ENCODE results near the gene FAM13A. TPM values are rescaled to one million over a fixed set of nuclear protein-coding genes. Genes with fewer than 3 reads are reported as not detected.

Gene FAM13A
- total and polyA plus RNA-seq, 2 of the 8 experiments (the other 6 are each of a cell fraction or from before 2014, with no cell fraction given) = 7.1 to 16.5 TPM

- no peak overlapping the region for H3K14ac ChIP-seq (ENCODE audit: insufficient read length)
- H3K9me3 ChIP-seq (ENCODE audit: insufficient read depth in 2 of 2, low read depth in 1 of 2, low read length in 1 of 2) = no peaks in the 10 kb centered on the region
- no peaks in the 10 kb centered on the region; a peak in 1 of 4 replicates for H3K79me2 ChIP-seq (ENCODE audit: control insufficient read depth in 1 of 2, insufficient read depth in 2 of 2, low read length in 2 of 2)
- no peaks in the 10 kb centered on the region for H3K23me2 ChIP-seq (ENCODE audit: low read depth, low read length)
- no peak overlapping the region for H4K5ac ChIP-seq (ENCODE audit: insufficient read length, low read depth, low read length)
- no peak overlapping the region for H2BK5ac ChIP-seq (ENCODE audit: low read depth, low read length)
- no peak overlapping the region for H3K4ac ChIP-seq (replicated peaks; ENCODE audit: insufficient read length, low read depth, low read length)
- DNase-seq (ENCODE audit: low read depth in 1 of 2, low spot score in 2 of 2) (no peak), FAIRE-seq (no peak)
- WGBS, 2 experiments (ENCODE audit: extremely low coverage in 1 of 2, insufficient coverage in 1 of 2, insufficient read length in 1 of 2, insufficient replicate concordance in 2 of 2, low coverage in 1 of 2, low lambda C conversion rate in 2 of 2, missing lambda C conversion rate in 1 of 2) = 87% methylated on average over 4 of the region's 4 CpGs; no CpG with 5 or more reads in 1 of the 2 experiments
- H4K91ac ChIP-seq (replicated peaks; ENCODE audit: insufficient read length, low read length) = no peak overlapping the region
- no peaks in the 10 kb centered on the region for H4K20me1 ChIP-seq (replicated peaks in 1 of 2; ENCODE audit: control insufficient read depth in 1 of 2, insufficient read depth in 2 of 2, low read length in 2 of 2)
- no peaks in the 10 kb centered on the region for H3K79me1 ChIP-seq (ENCODE audit: low read depth, low read length)
- no peak overlapping the region for H3K18ac ChIP-seq (ENCODE audit: extremely low read depth, low read length)
- H2BK20ac ChIP-seq (ENCODE audit: low read length) = no peak overlapping the region
- H2AK5ac ChIP-seq (ENCODE audit: low read depth, low read length) = no peak overlapping the region
- H2BK120ac ChIP-seq (replicated peaks; ENCODE audit: low read depth, low read length) = no peak overlapping the region
- H2AFZ ChIP-seq (ENCODE audit: low read length) = no peak overlapping the region
- H2BK12ac ChIP-seq (ENCODE audit: low read depth, low read length) = no peak overlapping the region
- no peak overlapping the region for H3K9ac ChIP-seq (replicated peaks in 1 of 4; ENCODE audit: extremely low read depth in 1 of 4, low read depth in 3 of 4, low read length in 3 of 4)
- CTCF ChIA-PET (ENCODE audit: partially characterized antibody) = interaction anchor here (1.5 kb wide), 1 partner anchor 20 kb away, joined by 3 read pairs; no protein-coding TSS in a partner anchor
- TF ChIP-seq MAFK (IDR thresholded peaks at IDR 0.05; ENCODE audit: low read depth, low read length) = no peak
- TF ChIP-seq RNF2 (IDR thresholded peaks at IDR 0.05; ENCODE audit: borderline replicate concordance, low read depth, low read length, missing control alignments, poor library complexity, severe bottlenecking) = no peak
- TF ChIP-seq SP2 (IDR thresholded peaks at IDR 0.05; ENCODE audit: low read length) = no peak
- TF ChIP-seq E2F6 (IDR thresholded peaks at IDR 0.05) = no peak
- no peak for TF ChIP-seq POU5F1 (IDR thresholded peaks at IDR 0.05; ENCODE audit: low read depth, low read length)
- H3K4me1 ChIP-seq (replicated peaks in 1 of 4; ENCODE audit: control insufficient read depth in 3 of 4, insufficient read depth in 4 of 4, low read length in 3 of 4) = 0 out of 7 replicates have a peak, but pooled peaks cover 0 to 2% (median 0%) of the 10 kb centered on the region in 4 experiments
- H3K56ac ChIP-seq (replicated peaks; ENCODE audit: insufficient read length, low read depth, low read length) = no peak overlapping the region
- H4K8ac ChIP-seq (ENCODE audit: extremely low read depth, insufficient read depth, low read length) = no peak overlapping the region
- no peaks in the 10 kb centered on the region for H3K27me3 ChIP-seq (replicated peaks in 1 of 4; ENCODE audit: control insufficient read depth in 3 of 4, extremely low read depth in 1 of 4, insufficient read depth in 3 of 4, low read length in 3 of 4)
- POLR2A ChIA-PET (ENCODE audit: partially characterized antibody) = no interaction called here
- H3K36me3 ChIP-seq (ENCODE audit: control insufficient read depth in 2 of 4, insufficient read depth in 4 of 4, low read length in 3 of 4) = no peaks in the 10 kb centered on the region
- no peak overlapping the region for H3K4me3 ChIP-seq (ENCODE audit: extremely low read depth in 1 of 4, insufficient read depth in 2 of 4, low read depth in 3 of 4, low read length in 4 of 4)
- H3K23ac ChIP-seq (ENCODE audit: insufficient read length) = no peak overlapping the region
- no peak overlapping the region for H3K4me2 ChIP-seq (ENCODE audit: insufficient read depth in 1 of 2, low read depth in 2 of 2, low read length in 2 of 2)
- H3K27ac ChIP-seq (ENCODE audit: low read depth, low read length) = no peak overlapping the region
- H2BK15ac ChIP-seq (ENCODE audit: low read length) = no peak overlapping the region
Observed at GRCh38 chr4:88879991-88880390, 177.0 kb downstream of the FAM13A start.

All from H1 (cell line).